AG08395 (cell line): ENCODE data around the gene PIEZO2.

Experiments used
- DNase-seq: peaks from one replicate; pipeline ENCODE4 v3.0.0; 2012; ENCODE audit warnings: mixed read lengths, low spot score

The PIEZO2 gene

DNA sequence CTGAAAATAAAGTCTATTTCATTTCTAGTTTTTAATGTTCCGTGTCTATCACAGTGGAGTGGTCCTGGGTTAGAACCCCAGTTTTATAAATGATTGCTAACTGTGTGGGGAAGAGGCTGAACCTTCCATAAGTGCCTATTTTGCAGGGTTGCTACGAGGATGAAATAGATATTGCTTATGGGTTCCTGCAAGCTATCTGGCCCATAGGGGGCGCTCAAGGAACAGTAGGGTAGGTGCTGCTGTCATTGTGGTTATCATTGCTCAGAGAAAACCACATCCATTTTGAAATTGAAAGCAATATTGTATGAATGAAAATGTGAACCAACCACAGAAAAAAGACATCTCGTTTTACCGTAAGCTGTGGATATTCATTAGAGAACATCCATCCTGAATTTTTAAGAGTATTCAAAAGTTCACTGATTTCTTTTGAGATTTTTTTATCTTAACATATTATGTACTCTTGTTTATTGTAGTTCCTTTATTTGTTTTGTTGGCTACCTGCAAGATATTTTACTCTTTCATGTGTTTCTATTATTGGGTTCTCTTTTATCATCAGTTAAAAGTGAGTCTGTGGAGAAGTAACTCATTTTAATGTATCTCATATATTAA lies 362.0 kb downstream of the PIEZO2 start:
- peak; percentile 64 for DNase-seq

DNA sequence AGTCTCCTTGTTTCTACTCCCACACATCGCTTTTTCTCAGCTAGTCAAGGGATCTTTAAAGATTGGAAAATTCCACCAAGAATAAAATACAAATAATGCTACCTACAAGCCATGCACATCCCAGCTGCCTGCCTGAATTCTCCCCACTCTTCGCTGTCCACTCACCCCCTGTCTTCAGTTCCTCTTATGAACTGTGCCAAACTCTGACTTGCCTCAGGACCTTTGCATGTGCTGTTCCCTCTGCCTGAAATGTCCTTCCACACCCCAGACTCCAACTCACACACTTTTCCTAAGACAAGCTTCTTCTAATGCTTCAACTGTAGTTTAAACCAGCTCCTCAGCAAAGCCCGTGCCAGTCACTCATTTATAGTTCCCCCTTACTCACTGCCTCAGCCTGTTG lies 363.6 kb downstream of the PIEZO2 start:
- DNase-seq: no peak

DNA sequence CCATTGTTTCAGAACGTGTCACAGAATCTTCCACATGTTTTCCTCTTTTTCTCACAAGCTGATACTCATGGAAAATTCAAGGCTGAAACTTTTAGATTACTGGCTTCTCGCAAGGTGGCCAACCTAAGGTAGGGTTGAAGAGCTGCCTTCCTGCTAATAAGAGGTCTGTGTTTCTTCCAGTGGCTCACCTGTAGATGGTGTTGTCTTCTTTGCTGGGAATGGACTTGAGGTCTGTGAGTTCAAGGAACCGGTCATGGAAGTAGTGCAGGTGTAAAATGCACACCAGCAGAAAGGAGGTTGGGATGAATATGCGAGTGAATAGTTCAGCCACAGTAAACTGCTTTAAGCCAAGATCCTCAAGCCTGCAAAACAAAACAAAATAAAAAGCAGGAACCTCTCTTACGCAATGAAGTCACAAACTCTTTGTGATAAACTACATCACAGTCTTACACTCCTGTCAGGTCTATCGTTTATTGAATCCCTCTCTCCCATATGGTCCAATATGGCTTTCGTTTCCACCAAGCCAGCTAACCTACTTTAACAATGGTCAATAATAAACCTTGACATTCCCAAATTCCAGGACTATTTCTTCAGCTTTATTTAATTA lies 364.7 kb downstream of the PIEZO2 start:
- no peak for DNase-seq

DNA sequence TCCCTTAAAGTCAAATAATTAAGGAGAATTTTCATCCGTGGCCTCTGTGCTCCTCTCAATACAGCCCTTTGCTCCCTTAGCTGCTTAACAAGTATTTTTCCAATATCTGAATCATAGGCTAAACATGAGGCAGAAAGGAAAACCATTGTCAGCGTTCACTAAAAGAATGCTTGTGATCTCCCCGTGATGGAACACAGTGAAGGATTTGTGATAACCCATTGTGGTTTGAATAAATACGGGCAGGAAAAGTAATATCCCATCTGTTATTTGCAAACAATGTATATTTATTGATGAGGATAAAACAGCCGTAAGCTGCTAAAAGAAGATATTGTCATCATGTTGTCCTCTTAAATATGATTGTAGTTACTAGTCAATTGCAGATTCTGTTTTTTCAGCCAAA lies 365.4 kb downstream of the PIEZO2 start:
- DNase-seq: no peak

DNA sequence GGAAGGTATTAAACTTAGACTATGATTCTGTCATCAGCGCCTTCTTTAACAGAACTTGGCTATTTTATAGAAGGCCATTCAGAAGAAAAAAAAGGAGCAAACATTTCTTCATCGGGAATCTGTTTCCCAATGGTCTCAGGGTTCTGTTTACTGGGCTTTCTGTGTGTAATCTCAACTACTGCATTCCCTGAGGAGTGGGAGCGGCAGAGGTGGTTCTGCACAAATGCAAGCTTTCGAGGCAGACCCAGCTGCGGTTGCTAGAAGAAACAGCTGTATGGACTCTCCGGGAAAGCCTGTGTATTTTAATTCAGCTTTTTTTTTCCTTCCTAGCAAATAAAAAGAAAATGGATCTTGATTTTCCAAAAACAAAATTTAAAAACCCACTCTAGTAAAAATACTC lies 372.9 kb downstream of the PIEZO2 start:
- DNase-seq: no peak

DNA sequence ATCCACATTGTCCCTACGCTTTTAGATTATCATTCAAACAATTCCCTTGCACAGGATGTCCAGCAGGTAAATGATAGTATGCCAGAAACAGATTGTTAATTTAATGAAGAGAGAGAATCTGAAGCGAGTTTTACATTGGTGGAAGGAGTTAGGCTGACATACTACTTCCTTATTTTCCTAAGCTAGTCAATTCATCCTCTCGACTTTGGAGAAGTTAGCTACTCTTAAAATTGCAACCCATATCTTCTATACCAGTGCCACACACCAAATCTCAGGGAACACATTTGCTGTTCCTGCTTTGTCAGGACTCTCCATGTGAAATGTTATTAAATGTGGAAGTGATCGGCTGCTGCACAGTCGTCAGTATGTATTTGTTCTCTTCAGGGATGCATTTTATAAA lies 374.3 kb downstream of the PIEZO2 start:
- DNase-seq: no peak

DNA sequence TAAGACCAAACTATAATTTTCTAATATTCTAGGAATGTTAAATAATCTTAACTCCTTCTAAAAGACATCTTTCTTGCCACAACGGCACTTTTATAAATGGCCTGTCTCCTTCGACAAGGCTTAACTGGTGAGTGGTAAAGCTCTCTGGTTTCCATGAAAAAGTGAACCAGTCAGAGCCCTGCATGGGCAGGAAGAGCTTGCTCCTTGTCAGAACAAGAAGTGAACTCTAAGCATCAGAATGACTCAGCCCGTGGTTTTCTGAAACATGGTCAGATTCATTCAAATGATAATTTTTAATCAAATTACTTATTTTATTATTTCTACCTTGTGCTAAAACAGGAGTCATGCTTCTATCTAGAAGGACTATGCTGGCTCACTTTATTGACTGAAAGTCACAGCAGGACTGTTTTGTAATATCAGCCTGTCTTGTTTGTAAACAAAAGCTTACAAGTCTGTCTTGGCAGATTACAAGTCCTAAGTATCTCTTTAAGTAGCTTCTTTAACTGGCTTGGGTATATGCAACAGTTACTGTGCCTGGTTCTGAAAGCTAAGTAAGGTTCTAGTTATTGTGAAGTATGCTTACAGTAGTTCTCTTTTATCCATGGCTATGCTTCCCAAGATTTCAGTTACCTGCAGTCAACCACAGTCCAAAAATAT lies 378.2 kb downstream of the PIEZO2 start:
- DNase-seq: peak; percentile 5

DNA sequence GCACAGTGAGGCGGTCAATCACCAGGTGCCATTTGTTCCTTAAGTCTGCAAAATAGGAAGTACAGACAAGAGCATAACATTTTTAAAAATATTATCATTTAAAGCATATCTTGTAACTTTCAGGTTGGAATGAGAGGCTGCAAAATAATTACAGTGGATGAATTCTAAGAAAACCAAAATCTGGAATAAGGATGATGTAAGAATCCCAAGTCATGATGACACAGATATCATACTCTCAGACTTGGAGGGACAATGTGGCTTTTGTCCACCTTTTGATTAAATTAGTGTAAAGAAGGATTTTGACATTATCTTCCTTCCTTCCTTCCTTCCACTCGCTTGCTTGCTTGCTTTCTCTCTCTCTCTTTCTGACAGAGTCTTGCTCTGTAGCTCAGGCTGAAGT lies 379.1 kb downstream of the PIEZO2 start:
- DNase-seq: no peak

DNA sequence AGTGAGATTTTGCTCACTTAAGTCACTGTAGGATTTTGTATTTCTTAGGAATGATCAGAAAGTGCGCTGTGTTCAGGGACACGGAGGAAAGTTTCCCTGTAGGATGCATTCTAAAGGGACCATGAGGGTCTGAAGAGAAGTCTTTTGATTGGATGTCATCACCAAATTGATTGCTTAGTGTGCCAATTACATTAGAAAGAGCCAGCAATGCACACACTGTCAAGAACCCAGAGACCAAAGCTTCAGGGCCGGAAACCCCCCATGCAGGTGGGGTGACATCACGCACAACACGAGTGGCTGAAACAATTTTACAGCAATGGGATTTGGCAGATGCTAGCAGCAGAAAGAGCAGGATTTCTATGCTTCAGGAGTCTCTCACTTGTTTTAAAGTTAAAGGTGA lies 381.1 kb downstream of the PIEZO2 start:
- no peak for DNase-seq

DNA sequence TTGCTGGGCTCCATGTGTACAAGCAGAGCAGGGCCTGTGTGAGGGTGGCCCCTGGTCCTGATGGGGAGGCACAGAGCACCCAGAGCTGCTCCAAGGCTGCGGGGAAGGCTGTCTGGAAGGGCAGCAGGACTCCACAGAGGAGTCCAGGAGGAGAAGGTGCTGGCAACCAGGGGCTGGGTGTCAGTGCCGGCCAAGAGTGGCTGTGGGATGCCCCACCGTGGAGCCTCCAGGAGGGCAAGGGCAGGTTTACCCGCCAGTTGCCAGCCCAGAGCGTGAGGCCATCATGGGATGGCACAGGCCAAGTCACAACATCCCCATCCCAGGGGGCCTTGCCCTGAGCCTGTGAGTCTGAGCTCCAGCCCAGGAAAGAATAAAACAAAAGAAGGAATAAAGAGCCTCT lies 381.7 kb downstream of the PIEZO2 start:
- no peak for DNase-seq

DNA sequence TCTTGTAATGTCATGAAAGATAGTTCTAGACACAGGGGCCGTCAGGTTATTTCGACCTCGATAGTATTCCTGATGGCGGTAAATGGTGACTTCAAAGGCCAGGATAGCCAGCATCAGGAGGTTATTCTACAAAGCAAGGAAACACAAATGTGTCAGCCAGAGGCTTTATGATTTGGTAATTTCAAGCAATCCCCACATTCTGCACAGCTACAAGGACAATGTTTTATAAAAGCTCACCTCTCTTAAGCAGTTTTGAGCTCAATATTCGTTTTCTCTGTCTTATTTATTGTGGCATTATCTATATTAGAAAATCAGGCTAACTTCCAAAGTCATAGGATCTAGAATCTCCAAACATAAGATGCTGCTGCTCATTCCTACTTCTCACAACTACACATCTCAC lies 388.4 kb downstream of the PIEZO2 start:
- DNase-seq: no peak

DNA sequence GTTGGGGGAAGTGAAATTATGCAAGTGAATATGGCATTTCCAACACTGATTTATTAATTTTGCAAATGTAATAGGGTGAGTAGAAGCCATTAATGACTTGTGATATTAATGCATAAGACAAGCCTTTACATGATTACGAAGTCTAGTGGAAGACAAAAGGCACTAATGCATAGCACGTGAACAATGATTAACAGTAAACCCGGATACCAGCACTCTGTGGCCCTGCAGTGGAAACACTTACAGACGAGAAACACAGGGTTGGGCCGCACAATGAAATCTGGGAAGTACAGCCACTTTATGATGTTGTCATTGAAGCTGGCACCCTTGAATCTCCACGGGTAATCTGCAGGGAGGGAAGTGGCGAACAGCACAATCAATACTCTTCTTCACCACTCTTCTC lies 390.1 kb downstream of the PIEZO2 start:
- DNase-seq: no peak

DNA sequence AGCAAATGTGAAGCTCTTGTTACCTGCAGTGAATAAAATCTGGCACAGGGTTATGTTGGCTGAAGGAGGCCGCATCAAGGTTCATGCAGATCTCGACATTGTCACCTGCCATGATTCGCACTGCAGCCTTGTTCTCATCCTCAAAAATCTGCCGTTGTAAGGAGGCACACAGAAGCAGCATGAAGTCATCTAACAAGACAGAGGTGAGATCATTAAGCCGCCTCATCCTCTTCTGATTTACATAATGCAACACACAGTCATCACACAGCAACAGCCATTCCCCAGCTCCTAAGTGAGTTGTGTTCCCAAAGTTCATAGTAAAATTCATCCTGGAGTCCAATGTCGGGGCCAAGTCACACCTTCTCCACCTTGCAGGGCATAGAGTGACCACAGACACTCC lies 391.4 kb downstream of the PIEZO2 start:
- DNase-seq: no peak

DNA sequence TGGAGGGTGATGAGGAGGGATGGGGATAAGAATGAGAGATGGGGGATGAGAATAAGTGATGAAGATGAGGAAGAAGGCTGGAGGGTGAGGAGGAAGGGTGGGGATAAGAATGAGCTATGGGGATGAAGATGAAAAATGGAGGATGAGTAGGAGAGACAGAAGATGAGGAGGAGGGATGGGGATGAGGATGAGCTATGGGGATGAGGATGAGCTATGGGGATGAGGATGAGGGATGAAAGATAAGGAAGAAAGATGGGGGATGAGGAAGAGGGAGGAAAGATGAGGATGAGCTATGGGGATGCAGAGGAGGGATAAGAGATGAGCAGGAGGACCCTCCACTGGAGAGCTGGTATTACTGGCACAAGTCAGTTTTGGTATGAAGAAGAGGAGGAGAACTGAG lies 392.0 kb downstream of the PIEZO2 start:
- DNase-seq: no peak

DNA sequence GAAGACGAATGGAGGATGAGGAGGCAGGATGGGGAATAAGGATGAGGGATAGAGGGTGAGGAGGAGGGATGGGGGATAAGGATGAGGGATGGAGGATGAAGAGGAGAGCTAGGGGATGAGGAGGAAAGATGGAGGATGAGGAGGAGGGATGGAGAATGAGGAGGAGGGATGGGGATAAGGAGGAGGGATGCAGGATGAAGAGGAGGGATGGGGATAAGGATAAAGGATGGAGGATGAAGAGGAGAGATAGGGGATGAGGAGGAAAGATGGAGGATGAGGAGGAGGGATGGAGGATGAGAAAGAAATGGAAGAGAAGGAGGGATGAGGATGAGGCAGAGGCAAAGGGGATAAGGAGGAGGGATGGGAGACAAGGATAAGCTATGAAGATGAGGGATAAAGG lies 393.5 kb downstream of the PIEZO2 start:
- no peak for DNase-seq

DNA sequence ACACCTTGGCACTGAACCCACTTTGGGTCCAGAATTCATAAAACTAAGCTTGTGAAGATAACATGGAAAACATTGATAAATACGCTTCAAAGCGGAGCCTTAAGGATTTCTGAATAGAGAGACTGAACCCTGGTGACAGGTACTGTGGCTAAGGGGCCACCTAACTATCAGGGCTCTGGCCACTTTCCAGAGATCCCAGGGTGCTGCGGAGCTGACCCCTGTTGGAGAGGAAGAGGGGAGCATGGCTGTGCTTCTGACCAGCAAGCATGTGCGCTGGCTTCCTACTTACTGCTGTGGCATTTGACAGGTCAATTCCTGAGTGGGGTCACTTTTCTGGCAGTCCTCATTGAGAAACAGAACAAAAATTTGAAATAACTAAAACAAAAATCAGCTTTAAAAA lies 395.2 kb downstream of the PIEZO2 start:
- no peak for DNase-seq

DNA sequence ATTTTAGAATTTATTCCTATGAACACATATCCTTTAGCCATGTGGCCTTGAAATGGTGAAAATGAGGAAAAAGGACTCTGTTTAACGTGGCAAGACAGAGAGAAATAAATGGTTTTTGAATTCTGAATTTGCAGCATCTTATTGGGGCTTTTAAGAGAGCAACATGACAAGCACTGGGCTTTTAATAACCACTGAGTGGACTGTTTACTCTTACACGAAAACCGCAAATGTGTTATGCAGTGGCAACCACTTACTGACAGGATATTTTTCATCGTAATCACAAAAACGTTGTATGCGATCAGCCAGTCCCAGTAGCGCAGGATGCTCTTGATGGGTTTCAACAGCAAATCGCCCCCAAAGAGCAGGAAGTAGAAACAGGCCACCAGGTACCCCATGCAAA lies 397.0 kb downstream of the PIEZO2 start:
- DNase-seq: no peak

DNA sequence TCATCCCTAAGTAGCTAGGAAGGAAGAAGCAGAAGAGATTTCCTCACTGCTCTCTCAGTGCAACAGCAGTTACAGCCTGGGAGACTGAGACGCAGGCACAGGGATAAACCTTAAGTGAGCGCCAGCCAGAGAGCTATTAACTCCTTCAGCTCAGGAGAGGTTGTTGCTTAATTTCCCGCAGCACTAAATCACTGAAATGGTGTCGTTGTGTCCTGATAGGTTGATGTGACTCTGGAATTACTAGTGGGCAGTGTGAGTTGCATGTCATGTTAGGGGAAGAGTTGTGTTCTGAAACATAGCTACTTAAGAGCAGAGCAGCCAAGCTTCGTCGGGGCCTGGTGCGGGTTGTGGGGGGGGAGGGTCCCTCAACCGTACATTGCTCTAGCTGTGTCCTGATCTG lies 397.7 kb downstream of the PIEZO2 start:
- DNase-seq: no peak

DNA sequence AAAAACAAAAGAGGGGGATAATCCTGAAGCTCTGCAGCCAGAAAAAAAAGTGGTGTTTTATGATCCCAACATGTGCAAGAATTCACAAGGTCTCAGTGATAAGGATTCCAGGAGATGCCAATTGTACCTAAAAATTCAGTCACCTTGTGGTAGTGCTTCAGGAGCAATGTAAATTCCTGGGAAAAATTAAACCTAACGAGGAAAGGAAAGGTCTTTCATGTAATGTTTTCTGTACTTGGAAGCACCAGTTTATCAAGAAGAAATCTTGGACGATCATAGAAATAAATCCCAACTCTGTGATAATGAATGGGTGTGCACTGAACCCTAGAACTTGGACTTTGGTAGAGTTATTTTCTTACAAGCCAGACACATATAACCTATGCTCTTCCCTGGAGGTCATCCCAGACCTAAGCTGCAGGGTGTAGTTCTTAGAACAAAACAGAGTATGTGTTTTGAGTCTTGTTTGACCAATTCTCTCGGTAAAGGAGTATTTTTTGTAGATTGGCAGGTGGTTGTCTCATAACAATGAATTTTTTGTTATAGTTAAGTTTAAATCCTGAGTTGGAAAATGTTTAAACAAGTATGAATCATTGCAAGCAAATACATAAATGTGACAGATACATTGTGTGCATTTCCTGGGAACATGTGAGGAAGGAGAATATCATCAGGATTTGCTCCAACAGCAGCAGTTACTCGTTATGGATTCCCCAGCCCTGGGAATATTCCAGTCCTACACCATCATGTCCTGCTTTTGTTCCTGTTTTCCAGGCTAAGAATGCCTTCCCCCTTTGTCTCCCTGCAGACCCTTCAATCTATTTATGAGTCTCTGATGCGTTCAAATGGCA lies 399.0 kb downstream of the PIEZO2 start:
- no peak for DNase-seq

DNA sequence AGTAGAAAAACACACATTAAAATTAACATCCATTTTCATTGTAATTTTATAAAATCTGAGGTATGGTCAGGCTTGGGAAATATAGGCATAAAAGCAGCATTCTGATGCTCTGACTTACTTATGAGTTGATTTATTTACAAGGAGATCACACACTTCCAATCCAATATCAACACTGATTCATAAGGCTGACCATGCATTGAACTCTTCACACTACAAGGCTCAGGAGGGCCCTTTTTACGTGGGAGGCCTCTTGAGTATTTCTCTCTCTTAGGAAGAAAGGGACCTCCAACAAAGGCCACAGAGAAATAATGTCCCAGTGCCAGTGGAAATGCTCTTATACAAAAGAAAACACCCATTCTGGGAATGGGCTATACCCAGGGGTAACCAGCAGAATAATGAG lies 400.7 kb downstream of the PIEZO2 start:
- no peak for DNase-seq

DNA sequence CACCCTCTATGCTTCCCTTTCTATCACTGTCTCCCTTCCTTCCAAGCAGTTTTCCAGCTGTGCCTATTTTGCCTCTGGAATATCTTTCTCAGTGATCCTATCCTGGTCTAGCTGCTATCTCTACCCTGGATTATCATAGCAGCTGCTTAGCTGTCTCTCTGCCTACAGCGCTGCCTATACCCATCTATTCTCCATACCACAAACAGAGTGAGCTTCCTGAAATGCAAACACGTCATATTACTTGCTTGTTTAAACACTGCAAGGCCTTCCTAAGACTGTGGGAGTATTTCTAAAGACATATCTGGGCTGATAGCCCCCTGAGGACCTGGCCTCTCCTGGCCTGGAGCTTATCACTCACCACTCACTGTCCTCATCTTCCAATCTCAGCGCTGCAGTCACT lies 403.4 kb downstream of the PIEZO2 start:
- DNase-seq: no peak

DNA sequence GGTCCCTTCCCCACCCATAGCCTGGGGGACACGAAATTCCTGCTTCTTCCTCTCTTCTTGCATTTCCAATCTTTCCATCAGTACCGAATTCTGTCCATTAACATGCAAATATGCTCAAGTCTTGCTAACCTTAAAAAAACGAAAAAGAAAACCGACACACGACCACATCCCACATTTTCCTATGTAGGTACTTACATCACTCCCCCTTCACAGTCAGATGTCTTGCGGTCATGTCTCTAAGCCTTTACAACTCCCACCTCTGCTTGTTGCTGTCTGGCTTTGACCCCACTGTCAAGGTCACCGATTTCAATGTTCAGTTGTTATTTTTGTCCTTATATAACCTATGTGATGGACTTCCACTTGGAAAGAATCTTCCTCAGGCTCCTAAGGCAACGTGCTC lies 404.1 kb downstream of the PIEZO2 start:
- no peak for DNase-seq

DNA sequence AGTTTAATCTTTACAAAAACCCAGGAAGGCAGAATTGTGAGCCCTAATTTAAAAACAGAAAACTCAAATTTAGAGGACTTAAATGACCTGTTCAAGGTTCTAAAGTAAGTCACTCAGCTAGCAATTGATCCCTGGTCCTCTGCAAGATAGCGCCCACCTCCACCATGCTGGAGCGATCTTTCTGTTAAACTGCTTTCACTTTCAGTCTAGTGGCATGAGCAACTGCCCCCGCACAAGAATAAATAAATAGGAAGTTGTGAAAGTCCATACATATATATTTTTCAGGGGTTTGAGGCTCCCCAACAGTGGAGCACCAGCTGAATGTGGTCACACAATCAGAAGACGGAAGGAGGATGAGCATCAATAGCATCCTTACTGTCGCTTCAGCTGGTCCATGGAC lies 405.6 kb downstream of the PIEZO2 start:
- no peak for DNase-seq
